Activated B cell treated with CpG ODN at 0.5 μM for 24 hours (primary cell): Measurements from ENCODE around the gene PDE6H. TPM values are rescaled to one million over a fixed set of nuclear protein-coding genes. Genes with fewer than 3 reads are reported as not detected.

Source experiments
- ATAC-seq: fragments of 200-7000 bp; cut with Tn5 transposase; one replicate; pipeline ENCODE4 v1.10.0; 2021; ENCODE audit warnings: low read depth, mild to moderate bottlenecking, moderate library complexity
- CTCF ChIA-PET: fragments of 350-600 bp; sonication (Branson Sonifier 250); formaldehyde crosslinking; loops from one replicate; lab custom pipeline; 2021; ENCODE audit warnings: antibody characterized with exemption; lab: Charles Lee
- POLR2A ChIA-PET: fragments of 350-600 bp; sonication (Branson Sonifier 250); formaldehyde crosslinking; loops from one replicate; lab custom pipeline; 2021; ENCODE audit warnings: antibody characterized with exemption; lab: Charles Lee
- DNase-seq: peaks from one replicate; pipeline ENCODE4 v3.0.0; 2022
- H3K27ac Mint-ChIP-seq: one replicate; pipeline ENCODE4 v1.8.0; 2020; ENCODE audit warnings: mixed read lengths
- H3K27me3 Mint-ChIP-seq: one replicate; pipeline ENCODE4 v1.8.0; 2021; ENCODE audit warnings: mixed read lengths
- H3K36me3 Mint-ChIP-seq: one replicate; pipeline ENCODE4 v1.8.0; 2021; ENCODE audit warnings: low read depth, mixed read lengths
- H3K4me1 Mint-ChIP-seq: one replicate; pipeline ENCODE4 v1.8.0; 2021; ENCODE audit warnings: mixed read lengths
- H3K4me3 Mint-ChIP-seq: one replicate; pipeline ENCODE4 v1.8.0; 2020; ENCODE audit warnings: mild to moderate bottlenecking, mixed read lengths
- H3K9me3 Mint-ChIP-seq: one replicate; pipeline ENCODE4 v1.8.0; 2020; ENCODE audit warnings: mixed read lengths
- CTCF ChIP-seq: fragments of 200-600 bp; IDR thresholded peaks from one replicate; pipeline ENCODE4 v1.8.0; 2022; ENCODE audit warnings: antibody characterized with exemption, mild to moderate bottlenecking
- intact Hi-C: fragments of 100-400 bp; cut with micrococcal nuclease; formaldehyde crosslinking; loops from one replicate; pipeline ENCODE4 v1.15.1; 2024
- total RNA-seq: library from RNA; stranded (reverse); gene quantifications from 2 replicates; pipeline ENCODE4 v1.2.3, GENCODE V29; 2022

Gene PDE6H
- total RNA-seq, 1 donor from 2014 or later = not detected

- Mint-ChIP-seq H3K9me3 (peaks cover 7% of the 10 kb centered on the region), H3K27ac (peak overlapping the region; percentile 24), H3K36me3 (no peaks in the 10 kb centered on the region), H3K4me3 (no peak overlapping the region), H3K4me1 (peaks cover 48% of the 10 kb centered on the region), H3K27me3 (peaks cover 9% of the 10 kb centered on the region)
- DNase-seq (no peak), ATAC-seq (peak; percentile 35)
- intact Hi-C loops = loop anchor here (1.0 to 10.0 kb wide), 9 partner anchors 59 to 759 kb away; partner anchors contain the start of gene RERG
- CTCF ChIA-PET = interaction anchor here (0.6 to 5.3 kb wide), 26 partner anchors 11 to 758 kb away, joined by 3 to 139 read pairs (median 4); partner anchors contain the start of genes ART4, C12orf60, ERP27 and WBP11
- peak; percentile 46 for TF ChIP-seq CTCF
- POLR2A ChIA-PET = interaction anchor here (0.7 to 4.3 kb wide), 13 partner anchors 36 to 739 kb away, joined by 3 to 19 read pairs (median 4); partner anchors contain the start of genes ART4, C12orf60 and WBP11
Observed at GRCh38 chr12:14995583-14996425, 23.0 kb downstream of the PDE6H start.

GRCh38 chr12:14997998-14998397 lies 25.2 kb downstream of the PDE6H start:
- no peak for TF ChIP-seq CTCF
- peaks cover 30% of the 10 kb centered on the region for H3K4me1 Mint-ChIP-seq
- H3K9me3 Mint-ChIP-seq = no peaks in the 10 kb centered on the region
- DNase-seq (no peak), ATAC-seq (no peak)
- H3K36me3 Mint-ChIP-seq = no peaks in the 10 kb centered on the region
- no peak overlapping the region for H3K4me3 Mint-ChIP-seq
- no peak overlapping the region for H3K27ac Mint-ChIP-seq
- POLR2A ChIA-PET = no interaction called here
- CTCF ChIA-PET = no interaction called here
- intact Hi-C loops = loop anchor here (2.0 to 10.0 kb wide), 4 partner anchors 223 to 761 kb away; partner anchors contain the start of gene RERG
- peaks cover 12% of the 10 kb centered on the region for H3K27me3 Mint-ChIP-seq

GRCh38 chr12:14999021-14999694 lies 26.3 kb downstream of the PDE6H start:
- intact Hi-C loops = loop anchor here (5.0 to 10.0 kb wide), 3 partner anchors 268 to 762 kb away; no protein-coding TSS in a partner anchor
- DNase-seq = no peak
- Mint-ChIP-seq H3K4me1 (peaks cover 18% of the 10 kb centered on the region), H3K4me3 (no peak overlapping the region), H3K27me3 (peaks cover 20% of the 10 kb centered on the region), H3K27ac (no peak overlapping the region), H3K36me3 (no peaks in the 10 kb centered on the region), H3K9me3 (no peaks in the 10 kb centered on the region)
- ATAC-seq = no peak
- ChIA-PET CTCF (no interaction called here), POLR2A (no interaction called here)
- no peak for TF ChIP-seq CTCF

- TF ChIP-seq CTCF = no peak
- no peaks in the 10 kb centered on the region for H3K9me3 Mint-ChIP-seq
- H3K36me3 Mint-ChIP-seq = no peaks in the 10 kb centered on the region
- ChIA-PET POLR2A (no interaction called here), CTCF (interaction anchor here (0.9 kb wide), 1 partner anchor 276 kb away, joined by 4 read pairs; no protein-coding TSS in a partner anchor)
- peaks cover 11% of the 10 kb centered on the region for H3K4me1 Mint-ChIP-seq
- H3K4me3 Mint-ChIP-seq = no peak overlapping the region
- H3K27me3 Mint-ChIP-seq = peaks cover 20% of the 10 kb centered on the region
- intact Hi-C loops = loop anchor here (5.0 to 10.0 kb wide), 3 partner anchors 267 to 763 kb away; no protein-coding TSS in a partner anchor
- DNase-seq (no peak), ATAC-seq (no peak)
- no peak overlapping the region for H3K27ac Mint-ChIP-seq
Observed at GRCh38 chr12:14999695-15000365, 27.0 kb downstream of the PDE6H start.
